ENCODE measurements around the gene PIGH. TPM values are rescaled to one million over a fixed set of nuclear protein-coding genes. Genes with fewer than 3 reads are reported as not detected.

Gene PIGH
- total and polyA plus RNA-seq, 2 of the 13 experiments (the other 11 are each of a cell fraction or from before 2014, with no cell fraction given): 30.0 to 43.5 TPM

GRCh38 chr14:67599698-67600561 lies at the start of gene PIGH (continued):
- peak; percentile 77; the same call in 1 of the 2 replicates for TF ChIP-seq IRX3 (CRISPR knock-in tag; IDR thresholded peaks at IDR 0.05; ENCODE audit: borderline replicate concordance, low read depth)
- TF ChIP-seq ZNF841 (CRISPR knock-in tag; IDR thresholded peaks at IDR 0.05; ENCODE audit: borderline replicate concordance): no peak
- no peak for TF ChIP-seq ZNF256 (CRISPR knock-in tag; conservative IDR thresholded peaks at IDR 0.05)
- TF ChIP-seq KDM2A (CRISPR knock-in tag; IDR thresholded peaks at IDR 0.05; ENCODE audit: borderline replicate concordance, low read depth): peak; percentile 57
- TF ChIP-seq, protein P1, sequence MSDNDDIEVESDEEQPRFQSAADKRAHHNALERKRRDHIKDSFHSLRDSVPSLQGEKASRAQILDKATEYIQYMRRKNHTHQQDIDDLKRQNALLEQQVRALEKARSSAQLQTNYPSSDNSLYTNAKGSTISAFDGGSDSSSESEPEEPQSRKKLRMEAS (IDR thresholded peaks at IDR 0.05): peak; percentile 71
- TF ChIP-seq, protein P2, sequence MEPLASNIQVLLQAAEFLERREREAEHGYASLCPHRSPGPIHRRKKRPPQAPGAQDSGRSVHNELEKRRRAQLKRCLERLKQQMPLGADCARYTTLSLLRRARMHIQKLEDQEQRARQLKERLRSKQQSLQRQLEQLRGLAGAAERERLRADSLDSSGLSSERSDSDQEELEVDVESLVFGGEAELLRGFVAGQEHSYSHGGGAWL (CRISPR knock-in tag; IDR thresholded peaks at IDR 0.05): no peak; the same call in 1 of the 2 replicates
- TF ChIP-seq ZNF333 (CRISPR knock-in tag; IDR thresholded peaks at IDR 0.05; ENCODE audit: borderline replicate concordance): no peak
- no peak for TF ChIP-seq ZNF414 (CRISPR knock-in tag; IDR thresholded peaks at IDR 0.05)
- TF ChIP-seq, protein P3, sequence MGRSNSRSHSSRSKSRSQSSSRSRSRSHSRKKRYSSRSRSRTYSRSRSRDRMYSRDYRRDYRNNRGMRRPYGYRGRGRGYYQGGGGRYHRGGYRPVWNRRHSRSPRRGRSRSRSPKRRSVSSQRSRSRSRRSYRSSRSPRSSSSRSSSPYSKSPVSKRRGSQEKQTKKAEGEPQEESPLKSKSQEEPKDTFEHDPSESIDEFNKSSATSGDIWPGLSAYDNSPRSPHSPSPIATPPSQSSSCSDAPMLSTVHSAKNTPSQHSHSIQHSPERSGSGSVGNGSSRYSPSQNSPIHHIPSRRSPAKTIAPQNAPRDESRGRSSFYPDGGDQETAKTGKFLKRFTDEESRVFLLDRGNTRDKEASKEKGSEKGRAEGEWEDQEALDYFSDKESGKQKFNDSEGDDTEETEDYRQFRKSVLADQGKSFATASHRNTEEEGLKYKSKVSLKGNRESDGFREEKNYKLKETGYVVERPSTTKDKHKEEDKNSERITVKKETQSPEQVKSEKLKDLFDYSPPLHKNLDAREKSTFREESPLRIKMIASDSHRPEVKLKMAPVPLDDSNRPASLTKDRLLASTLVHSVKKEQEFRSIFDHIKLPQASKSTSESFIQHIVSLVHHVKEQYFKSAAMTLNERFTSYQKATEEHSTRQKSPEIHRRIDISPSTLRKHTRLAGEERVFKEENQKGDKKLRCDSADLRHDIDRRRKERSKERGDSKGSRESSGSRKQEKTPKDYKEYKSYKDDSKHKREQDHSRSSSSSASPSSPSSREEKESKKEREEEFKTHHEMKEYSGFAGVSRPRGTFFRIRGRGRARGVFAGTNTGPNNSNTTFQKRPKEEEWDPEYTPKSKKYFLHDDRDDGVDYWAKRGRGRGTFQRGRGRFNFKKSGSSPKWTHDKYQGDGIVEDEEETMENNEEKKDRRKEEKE (IDR thresholded peaks at IDR 0.05): no peak
- no peak for TF ChIP-seq NRL (CRISPR knock-in tag; IDR thresholded peaks at IDR 0.05; ENCODE audit: borderline replicate concordance)
- 0 out of 2 replicates have a peak, but pooled peaks have one; percentile 37 for TF ChIP-seq KDM3A (CRISPR knock-in tag; IDR thresholded peaks at IDR 0.05; ENCODE audit: low read depth)
- no peak for TF ChIP-seq GATA4 (IDR thresholded peaks at IDR 0.05; ENCODE audit: borderline replicate concordance, low read depth)
- TF ChIP-seq CAMTA2 (CRISPR knock-in tag; IDR thresholded peaks at IDR 0.05; ENCODE audit: borderline replicate concordance): no peak
- TF ChIP-seq NR2F2 (IDR thresholded peaks at IDR 0.05; ENCODE audit: borderline replicate concordance, low read depth): no peak
- TF ChIP-seq ZBTB44 (CRISPR knock-in tag; IDR thresholded peaks at IDR 0.05): no peak
- TF ChIP-seq, protein P4, sequence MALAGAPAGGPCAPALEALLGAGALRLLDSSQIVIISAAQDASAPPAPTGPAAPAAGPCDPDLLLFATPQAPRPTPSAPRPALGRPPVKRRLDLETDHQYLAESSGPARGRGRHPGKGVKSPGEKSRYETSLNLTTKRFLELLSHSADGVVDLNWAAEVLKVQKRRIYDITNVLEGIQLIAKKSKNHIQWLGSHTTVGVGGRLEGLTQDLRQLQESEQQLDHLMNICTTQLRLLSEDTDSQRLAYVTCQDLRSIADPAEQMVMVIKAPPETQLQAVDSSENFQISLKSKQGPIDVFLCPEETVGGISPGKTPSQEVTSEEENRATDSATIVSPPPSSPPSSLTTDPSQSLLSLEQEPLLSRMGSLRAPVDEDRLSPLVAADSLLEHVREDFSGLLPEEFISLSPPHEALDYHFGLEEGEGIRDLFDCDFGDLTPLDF (CRISPR knock-in tag; IDR thresholded peaks at IDR 0.05): 0 out of 2 replicates have a peak, but pooled peaks have one; percentile 53
- peak; percentile 78 for TF ChIP-seq ZBTB39 (CRISPR knock-in tag; IDR thresholded peaks at IDR 0.05)

Data from HepG2 (cell line).